SK-N-SH treated with all-trans-retinoic acid at 6 μM for 48 hours (cell line): Measurements from ENCODE around the gene MVB12B.

Source experiments
- ATAC-seq: fragments of 200-7000 bp; cut with Tn5 transposase; 3 replicates; pipeline ENCODE4 v1.9.1; 2020; ENCODE audit warnings: mild to moderate bottlenecking, moderate library complexity
- ARNTL ChIP-seq: fragments of 450-650 bp; formaldehyde crosslinking; IDR thresholded peaks from 2 replicates; pipeline ENCODE4 v1.5.0; 2020; ENCODE audit warnings: low read depth, mild to moderate bottlenecking, moderate library complexity, borderline replicate concordance
- BACH2 ChIP-seq: fragments of 250-450 bp; sonication (Bioruptor Pico); IDR thresholded peaks from 2 replicates; pipeline ENCODE4 v1.9.0; 2021; ENCODE audit warnings: mild to moderate bottlenecking, borderline replicate concordance
- CSDC2 ChIP-seq: fragments of 250-450 bp; sonication (Bioruptor Pico); IDR thresholded peaks from 2 replicates; pipeline ENCODE4 v1.5.0; 2020; ENCODE audit warnings: mild to moderate bottlenecking, moderate library complexity
- GLIS3 ChIP-seq: fragments of 250-450 bp; sonication (Bioruptor Pico); IDR thresholded peaks from 2 replicates; pipeline ENCODE4 v1.5.0; 2020; ENCODE audit warnings: mild to moderate bottlenecking, moderate library complexity
- ISL1 ChIP-seq: fragments of 250-450 bp; sonication (Bioruptor Pico); IDR thresholded peaks from 2 replicates; pipeline ENCODE4 v2.1.2; 2022; ENCODE audit warnings: mild to moderate bottlenecking, moderate library complexity
- PPARA ChIP-seq: fragments of 250-450 bp; sonication (Bioruptor Pico); IDR thresholded peaks from 2 replicates; pipeline ENCODE4 v1.5.0; 2020; ENCODE audit warnings: mild to moderate bottlenecking, borderline replicate concordance
- RARB ChIP-seq: fragments of 250-450 bp; sonication (Bioruptor Pico); IDR thresholded peaks from 2 replicates; pipeline ENCODE4 v1.8.0; 2021; ENCODE audit warnings: mild to moderate bottlenecking, moderate library complexity
- SNAI2 ChIP-seq: fragments of 250-450 bp; sonication (Bioruptor Pico); IDR thresholded peaks from 2 replicates; pipeline ENCODE4 v1.5.0; 2020; ENCODE audit warnings: mild to moderate bottlenecking, moderate library complexity
- TCF4 ChIP-seq: fragments of 250-450 bp; sonication (Bioruptor Pico); IDR thresholded peaks from 2 replicates; pipeline ENCODE4 v1.8.0; 2021; ENCODE audit warnings: mild to moderate bottlenecking, moderate library complexity, borderline replicate concordance
- TOX ChIP-seq: fragments of 250-450 bp; sonication (Bioruptor Pico); IDR thresholded peaks from 2 replicates; pipeline ENCODE4 v1.8.0; 2021; ENCODE audit warnings: mild to moderate bottlenecking, moderate library complexity, borderline replicate concordance
- ZC3H10 ChIP-seq: fragments of 250-450 bp; sonication (Bioruptor Pico); IDR thresholded peaks from 2 replicates; pipeline ENCODE4 v1.5.1; 2021; ENCODE audit warnings: mild to moderate bottlenecking, moderate library complexity
- ZFP3 ChIP-seq: fragments of 250-450 bp; sonication (Bioruptor Pico); IDR thresholded peaks from 2 replicates; pipeline ENCODE4 v1.5.0; 2020; ENCODE audit warnings: mild to moderate bottlenecking, moderate library complexity
- ZFP30 ChIP-seq: fragments of 450-650 bp; formaldehyde crosslinking; IDR thresholded peaks from 2 replicates; pipeline ENCODE4 v1.5.0; 2022; ENCODE audit warnings: mild to moderate bottlenecking, moderate library complexity
- ZNF565 ChIP-seq: fragments of 450-650 bp; formaldehyde crosslinking; conservative IDR thresholded peaks from 2 replicates; pipeline ENCODE4 v1.5.0; 2020; ENCODE audit warnings: low read depth, mild to moderate bottlenecking, moderate library complexity
- ZNF70 ChIP-seq: fragments of 450-650 bp; formaldehyde crosslinking; IDR thresholded peaks from 2 replicates; pipeline ENCODE4 v1.5.0; 2020; ENCODE audit warnings: mild to moderate bottlenecking, moderate library complexity
- ZNF8 ChIP-seq: fragments of 450-650 bp; formaldehyde crosslinking; IDR thresholded peaks from 2 replicates; pipeline ENCODE4 v1.5.0; 2020; ENCODE audit warnings: mild to moderate bottlenecking, moderate library complexity
- TF ChIP-seq, protein P1 (sequence below): fragments of 250-450 bp; sonication (Bioruptor Pico); IDR thresholded peaks from 2 replicates; pipeline ENCODE4 v1.8.0; 2020; ENCODE audit warnings: mild to moderate bottlenecking, moderate library complexity, borderline replicate concordance
- TF ChIP-seq, protein P2 (sequence below): fragments of 250-450 bp; sonication (Bioruptor Pico); IDR thresholded peaks from 2 replicates; pipeline ENCODE4 v1.5.0; 2020; ENCODE audit warnings: mild to moderate bottlenecking, moderate library complexity
- TF ChIP-seq, protein P3 (sequence below): fragments of 250-450 bp; sonication (Bioruptor Pico); IDR thresholded peaks from 2 replicates; pipeline ENCODE4 v1.5.1; 2021; ENCODE audit warnings: mild to moderate bottlenecking, moderate library complexity
- TF ChIP-seq, protein P4 (sequence below): fragments of 250-450 bp; sonication (Bioruptor Pico); IDR thresholded peaks from 2 replicates; pipeline ENCODE4 v1.8.0; 2021; ENCODE audit warnings: low read depth, mild to moderate bottlenecking, moderate library complexity, borderline replicate concordance

MVB12B gene

DNA sequence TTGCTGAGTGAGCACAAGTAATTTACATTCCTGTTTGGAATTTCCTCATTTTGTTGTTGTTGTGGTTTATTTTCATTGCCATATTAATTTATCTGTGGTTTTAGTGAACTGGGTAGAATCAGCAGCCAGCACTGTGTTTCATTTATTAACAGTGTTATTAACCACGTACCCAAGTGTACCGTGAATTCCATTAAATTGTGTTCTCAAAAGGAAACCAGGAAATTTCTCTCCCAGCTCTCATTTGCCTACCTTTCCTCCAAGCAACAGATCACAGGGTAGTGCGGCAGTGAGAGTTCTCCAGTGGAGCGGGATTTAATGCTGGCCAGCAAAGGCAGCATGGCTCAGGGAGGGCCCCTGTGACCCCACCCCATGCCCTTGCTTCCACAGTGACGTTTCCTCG lies 54.6 kb downstream of the MVB12B start:
- TF ChIP-seq, protein P1, sequence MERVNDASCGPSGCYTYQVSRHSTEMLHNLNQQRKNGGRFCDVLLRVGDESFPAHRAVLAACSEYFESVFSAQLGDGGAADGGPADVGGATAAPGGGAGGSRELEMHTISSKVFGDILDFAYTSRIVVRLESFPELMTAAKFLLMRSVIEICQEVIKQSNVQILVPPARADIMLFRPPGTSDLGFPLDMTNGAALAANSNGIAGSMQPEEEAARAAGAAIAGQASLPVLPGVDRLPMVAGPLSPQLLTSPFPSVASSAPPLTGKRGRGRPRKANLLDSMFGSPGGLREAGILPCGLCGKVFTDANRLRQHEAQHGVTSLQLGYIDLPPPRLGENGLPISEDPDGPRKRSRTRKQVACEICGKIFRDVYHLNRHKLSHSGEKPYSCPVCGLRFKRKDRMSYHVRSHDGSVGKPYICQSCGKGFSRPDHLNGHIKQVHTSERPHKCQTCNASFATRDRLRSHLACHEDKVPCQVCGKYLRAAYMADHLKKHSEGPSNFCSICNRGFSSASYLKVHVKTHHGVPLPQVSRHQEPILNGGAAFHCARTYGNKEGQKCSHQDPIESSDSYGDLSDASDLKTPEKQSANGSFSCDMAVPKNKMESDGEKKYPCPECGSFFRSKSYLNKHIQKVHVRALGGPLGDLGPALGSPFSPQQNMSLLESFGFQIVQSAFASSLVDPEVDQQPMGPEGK (CRISPR knock-in tag): no peak
- TF ChIP-seq ZNF565 (CRISPR knock-in tag) (no peak), CSDC2 (CRISPR knock-in tag) (no peak), BACH2 (CRISPR knock-in tag) (no peak), GLIS3 (CRISPR knock-in tag) (no peak), ZNF70 (CRISPR knock-in tag) (no peak), ISL1 (CRISPR knock-in tag) (no peak), SNAI2 (CRISPR knock-in tag) (no peak), ZC3H10 (CRISPR knock-in tag) (no peak), ZNF8 (CRISPR knock-in tag) (no peak), TCF4 (CRISPR knock-in tag) (no peak), ZFP3 (CRISPR knock-in tag) (no peak), ZFP30 (CRISPR knock-in tag) (no peak), TOX (CRISPR knock-in tag) (no peak), ARNTL (CRISPR knock-in tag) (no peak), RARB (no peak)
- TF ChIP-seq, protein P2, sequence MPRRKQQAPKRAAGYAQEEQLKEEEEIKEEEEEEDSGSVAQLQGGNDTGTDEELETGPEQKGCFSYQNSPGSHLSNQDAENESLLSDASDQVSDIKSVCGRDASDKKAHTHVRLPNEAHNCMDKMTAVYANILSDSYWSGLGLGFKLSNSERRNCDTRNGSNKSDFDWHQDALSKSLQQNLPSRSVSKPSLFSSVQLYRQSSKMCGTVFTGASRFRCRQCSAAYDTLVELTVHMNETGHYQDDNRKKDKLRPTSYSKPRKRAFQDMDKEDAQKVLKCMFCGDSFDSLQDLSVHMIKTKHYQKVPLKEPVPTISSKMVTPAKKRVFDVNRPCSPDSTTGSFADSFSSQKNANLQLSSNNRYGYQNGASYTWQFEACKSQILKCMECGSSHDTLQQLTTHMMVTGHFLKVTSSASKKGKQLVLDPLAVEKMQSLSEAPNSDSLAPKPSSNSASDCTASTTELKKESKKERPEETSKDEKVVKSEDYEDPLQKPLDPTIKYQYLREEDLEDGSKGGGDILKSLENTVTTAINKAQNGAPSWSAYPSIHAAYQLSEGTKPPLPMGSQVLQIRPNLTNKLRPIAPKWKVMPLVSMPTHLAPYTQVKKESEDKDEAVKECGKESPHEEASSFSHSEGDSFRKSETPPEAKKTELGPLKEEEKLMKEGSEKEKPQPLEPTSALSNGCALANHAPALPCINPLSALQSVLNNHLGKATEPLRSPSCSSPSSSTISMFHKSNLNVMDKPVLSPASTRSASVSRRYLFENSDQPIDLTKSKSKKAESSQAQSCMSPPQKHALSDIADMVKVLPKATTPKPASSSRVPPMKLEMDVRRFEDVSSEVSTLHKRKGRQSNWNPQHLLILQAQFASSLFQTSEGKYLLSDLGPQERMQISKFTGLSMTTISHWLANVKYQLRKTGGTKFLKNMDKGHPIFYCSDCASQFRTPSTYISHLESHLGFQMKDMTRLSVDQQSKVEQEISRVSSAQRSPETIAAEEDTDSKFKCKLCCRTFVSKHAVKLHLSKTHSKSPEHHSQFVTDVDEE (CRISPR knock-in tag): no peak
- TF ChIP-seq, protein P3, sequence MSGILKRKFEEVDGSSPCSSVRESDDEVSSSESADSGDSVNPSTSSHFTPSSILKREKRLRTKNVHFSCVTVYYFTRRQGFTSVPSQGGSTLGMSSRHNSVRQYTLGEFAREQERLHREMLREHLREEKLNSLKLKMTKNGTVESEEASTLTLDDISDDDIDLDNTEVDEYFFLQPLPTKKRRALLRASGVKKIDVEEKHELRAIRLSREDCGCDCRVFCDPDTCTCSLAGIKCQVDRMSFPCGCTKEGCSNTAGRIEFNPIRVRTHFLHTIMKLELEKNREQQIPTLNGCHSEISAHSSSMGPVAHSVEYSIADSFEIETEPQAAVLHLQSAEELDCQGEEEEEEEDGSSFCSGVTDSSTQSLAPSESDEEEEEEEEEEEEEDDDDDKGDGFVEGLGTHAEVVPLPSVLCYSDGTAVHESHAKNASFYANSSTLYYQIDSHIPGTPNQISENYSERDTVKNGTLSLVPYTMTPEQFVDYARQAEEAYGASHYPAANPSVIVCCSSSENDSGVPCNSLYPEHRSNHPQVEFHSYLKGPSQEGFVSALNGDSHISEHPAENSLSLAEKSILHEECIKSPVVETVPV (CRISPR knock-in tag): no peak
- TF ChIP-seq, protein P4, sequence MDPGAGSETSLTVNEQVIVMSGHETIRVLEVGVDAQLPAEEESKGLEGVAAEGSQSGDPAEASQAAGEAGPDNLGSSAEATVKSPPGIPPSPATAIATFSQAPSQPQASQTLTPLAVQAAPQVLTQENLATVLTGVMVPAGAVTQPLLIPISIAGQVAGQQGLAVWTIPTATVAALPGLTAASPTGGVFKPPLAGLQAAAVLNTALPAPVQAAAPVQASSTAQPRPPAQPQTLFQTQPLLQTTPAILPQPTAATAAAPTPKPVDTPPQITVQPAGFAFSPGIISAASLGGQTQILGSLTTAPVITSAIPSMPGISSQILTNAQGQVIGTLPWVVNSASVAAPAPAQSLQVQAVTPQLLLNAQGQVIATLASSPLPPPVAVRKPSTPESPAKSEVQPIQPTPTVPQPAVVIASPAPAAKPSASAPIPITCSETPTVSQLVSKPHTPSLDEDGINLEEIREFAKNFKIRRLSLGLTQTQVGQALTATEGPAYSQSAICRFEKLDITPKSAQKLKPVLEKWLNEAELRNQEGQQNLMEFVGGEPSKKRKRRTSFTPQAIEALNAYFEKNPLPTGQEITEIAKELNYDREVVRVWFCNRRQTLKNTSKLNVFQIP: no peak
- ATAC-seq: no peak

DNA sequence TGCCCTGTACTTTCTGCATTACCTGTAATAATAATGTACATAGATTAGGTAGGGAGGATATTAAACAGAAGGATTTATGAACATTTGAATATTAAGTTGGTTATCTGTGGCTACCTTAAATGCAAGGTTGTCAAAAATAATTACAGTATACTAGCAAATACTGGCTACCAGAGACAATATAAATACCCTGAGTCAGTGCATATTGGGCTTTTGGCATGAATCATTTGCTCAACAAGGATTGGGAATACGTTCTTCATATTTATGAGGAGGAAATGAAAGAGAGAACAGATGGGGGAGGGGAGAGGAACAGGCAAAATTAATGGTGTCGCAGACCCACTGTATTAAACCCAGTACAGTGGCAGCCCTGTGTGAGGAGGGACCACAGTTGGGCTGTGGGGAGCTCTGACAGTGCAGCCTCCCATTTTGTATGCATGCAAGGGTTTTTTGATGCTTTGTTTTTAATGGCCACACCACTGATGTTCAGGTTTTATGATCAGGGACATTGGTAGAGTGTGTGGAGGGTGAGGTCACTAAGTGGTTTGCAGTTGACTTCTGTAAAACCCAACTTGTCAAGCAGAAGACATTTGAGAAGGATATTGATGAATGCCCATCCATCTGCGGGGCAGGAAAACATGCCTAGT lies 56.9 kb downstream of the MVB12B start:
- ATAC-seq: peak; percentile 49; the same call in 1 of the 3 replicates
- no peak for TF ChIP-seq ZNF8 (CRISPR knock-in tag)
- TF ChIP-seq GLIS3 (CRISPR knock-in tag): no peak
- TF ChIP-seq ZNF70 (CRISPR knock-in tag): no peak
- TF ChIP-seq SNAI2 (CRISPR knock-in tag): no peak
- TF ChIP-seq PPARA: no peak
- no peak for TF ChIP-seq BACH2 (CRISPR knock-in tag)
- TF ChIP-seq, all 23 proteins: peak for 0

DNA sequence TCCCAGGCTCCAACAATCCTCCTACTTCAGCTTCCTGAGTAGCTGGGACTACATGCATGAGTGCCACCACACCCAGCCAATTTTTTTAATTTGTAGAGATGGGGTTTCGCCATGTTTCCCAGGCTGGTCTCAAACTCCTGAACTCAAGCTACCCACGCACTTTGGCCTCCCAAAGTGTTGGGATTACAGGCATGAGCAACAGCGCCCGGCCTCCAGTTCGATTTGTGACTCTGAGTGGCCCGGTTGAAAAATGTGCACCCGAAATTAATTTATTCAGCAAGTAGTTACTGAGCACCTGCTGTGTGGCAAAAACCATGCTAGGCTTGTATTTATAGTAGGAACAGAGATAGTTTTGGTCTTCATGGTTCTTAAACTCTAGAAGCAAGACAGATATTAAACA lies 58.3 kb downstream of the MVB12B start:
- TF ChIP-seq, protein P2 (CRISPR knock-in tag): no peak
- TF ChIP-seq ZNF70 (CRISPR knock-in tag) (no peak), RARB (no peak)
- TF ChIP-seq, protein P1 (CRISPR knock-in tag): no peak
- TF ChIP-seq, all 23 proteins: peak for 0

More for the DNA sequence above, 58.3 kb downstream of the MVB12B start:
- no peak for ATAC-seq
